GM18519 (cell line): Measurements from ENCODE around the gene C1orf115.
"Not testable (repeated sequence)": the region's sequence is repeated elsewhere in the genome, so short reads cannot be mapped to it uniquely, and the experiment has no call there.

Experiments used
- ATAC-seq: cut with Tn5 transposase; IDR thresholded peaks from one replicate; pipeline ENCODE4 v1.9.1; 2021; ENCODE audit warnings: mild to moderate bottlenecking, moderate library complexity; ENCODE audit not compliant: unreplicated experiment, low FRiP score

The C1orf115 gene

GRCh38 chr1:220690140-220691052 lies at the start of gene C1orf115:
TSS of gene C1orf115 (plus strand) at chr1:220690363. CDS start at chr1:220690403, 40 bp downstream.
- ATAC-seq, result peak; percentile 90

GRCh38 chr1:220642285-220642684 lies 47.9 kb upstream of the C1orf115 start:
- ATAC-seq, result no peak

- no peak for ATAC-seq
These were observed 37.2 kb upstream of the C1orf115 start for GRCh38 chr1:220652995-220653394.

- ATAC-seq, result peak; percentile 97
These were observed 34.7 kb upstream of the C1orf115 start for GRCh38 chr1:220655509-220655908.

- ATAC-seq, result no peak
These were observed 34.0 kb upstream of the C1orf115 start for GRCh38 chr1:220655961-220656740.

- no peak for ATAC-seq
These were observed 23.8 kb upstream of the C1orf115 start for GRCh38 chr1:220666349-220666748.

- no peak for ATAC-seq
These were observed 21.2 kb upstream of the C1orf115 start for GRCh38 chr1:220669005-220669404.

- no peak for ATAC-seq
These were observed 19.8 kb upstream of the C1orf115 start for GRCh38 chr1:220670365-220670764.

GRCh38 chr1:220673921-220674320 lies 16.2 kb upstream of the C1orf115 start:
- no peak for ATAC-seq

- no peak for ATAC-seq
These were observed 12.9 kb upstream of the C1orf115 start for GRCh38 chr1:220677251-220677650.

GRCh38 chr1:220680085-220680687 lies 10.0 kb upstream of the C1orf115 start:
- peak; percentile 84 for ATAC-seq

- ATAC-seq, result no peak
These were observed 8.8 kb upstream of the C1orf115 start for GRCh38 chr1:220681220-220681880.

GRCh38 chr1:220682901-220683576 lies 7.1 kb upstream of the C1orf115 start:
- ATAC-seq, result no peak

GRCh38 chr1:220683716-220684115 lies 6.4 kb upstream of the C1orf115 start:
- not testable (repeated sequence) for ATAC-seq

- ATAC-seq, result no peak
These were observed 5.3 kb upstream of the C1orf115 start for GRCh38 chr1:220684890-220685289.

GRCh38 chr1:220685879-220686278 lies 4.3 kb upstream of the C1orf115 start:
- no peak for ATAC-seq

- ATAC-seq, result no peak
These were observed 2.4 kb upstream of the C1orf115 start for GRCh38 chr1:220687809-220688208.

- no peak for ATAC-seq
These were observed 497 bp upstream of the C1orf115 start for GRCh38 chr1:220689666-220690065.

- ATAC-seq, result no peak
These were observed 1.0 kb downstream of the C1orf115 start for GRCh38 chr1:220691053-220691684.
